ENCODE data around the gene MCRIP1. TPM values are rescaled to one million over a fixed set of nuclear protein-coding genes. Genes with fewer than 3 reads are reported as not detected.
A peak's percentile ranks its signal among the peaks of the same experiment; 100 is the strongest.

The MCRIP1 gene
- total and polyA plus RNA-seq, 4 donors = 16.6 to 42.0 (median 26.2) TPM

DNA sequence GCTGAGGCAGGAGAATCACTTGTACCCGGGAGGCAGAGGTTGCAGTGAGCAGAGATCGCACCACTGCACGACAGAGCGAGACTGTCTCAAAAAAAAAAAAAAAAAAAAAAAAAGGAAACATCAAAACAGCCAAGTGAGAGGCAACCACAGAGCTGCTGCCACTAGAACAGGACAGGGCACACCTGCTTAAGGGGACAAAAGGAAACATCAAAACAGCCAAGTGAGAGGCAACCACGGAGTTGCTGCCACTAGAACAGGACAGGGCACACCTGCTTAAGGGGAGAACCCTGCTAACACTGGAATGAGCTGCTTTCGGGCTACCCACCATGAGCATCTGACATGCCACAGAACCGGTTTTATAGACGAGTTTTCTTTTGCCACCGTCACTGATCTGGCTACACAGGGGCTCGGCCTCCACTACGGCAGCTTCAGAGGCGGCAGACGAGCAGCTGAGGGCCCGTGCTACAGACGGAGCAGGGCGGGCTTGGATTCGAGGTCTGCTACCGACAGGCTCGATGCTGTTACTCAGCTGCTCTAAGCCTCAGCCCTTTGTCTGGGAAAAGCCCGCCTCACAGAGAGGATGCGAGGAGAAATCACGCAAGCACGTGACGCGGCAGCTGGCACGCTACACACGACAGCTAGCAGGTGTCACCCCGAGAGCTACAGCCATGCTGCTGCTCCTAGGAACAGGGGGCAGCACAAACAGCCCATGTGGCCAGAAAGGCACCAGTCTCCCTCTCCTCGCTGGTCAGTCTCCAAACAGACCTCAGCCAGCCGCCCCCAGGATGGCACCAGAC is 25.3 kb upstream of the MCRIP1 start:
- TF ChIP-seq FOXA1 (IDR thresholded peaks at IDR 0.05) (no peak), RAD21 (IDR thresholded peaks at IDR 0.05) (no peak), FOXA2 (IDR thresholded peaks at IDR 0.05) (no peak), RXRA (IDR thresholded peaks at IDR 0.05) (no peak), TAF1 (conservative IDR thresholded peaks at IDR 0.05) (no peak), REST (IDR thresholded peaks at IDR 0.05) (no peak), GABPA (IDR thresholded peaks at IDR 0.05 in 1 of 2, conservative IDR thresholded peaks at IDR 0.05 in 1 of 2) (no peak), SP1 (IDR thresholded peaks at IDR 0.05) (no peak), YY1 (IDR thresholded peaks at IDR 0.05) (no peak), JUND (IDR thresholded peaks at IDR 0.05) (no peak), HNF4G (IDR thresholded peaks at IDR 0.05) (no peak), HNF4A (conservative IDR thresholded peaks at IDR 0.05) (no peak), ZBTB33 (IDR thresholded peaks at IDR 0.05) (no peak), EGR1 (IDR thresholded peaks at IDR 0.05; ENCODE audit: low read depth in 2 of 2) (no peak), NR2F2 (IDR thresholded peaks at IDR 0.05) (no peak)
- TF ChIP-seq, protein P1, sequence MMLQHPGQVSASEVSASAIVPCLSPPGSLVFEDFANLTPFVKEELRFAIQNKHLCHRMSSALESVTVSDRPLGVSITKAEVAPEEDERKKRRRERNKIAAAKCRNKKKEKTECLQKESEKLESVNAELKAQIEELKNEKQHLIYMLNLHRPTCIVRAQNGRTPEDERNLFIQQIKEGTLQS (IDR thresholded peaks at IDR 0.05) = no peak
- TF ChIP-seq, protein P2, sequence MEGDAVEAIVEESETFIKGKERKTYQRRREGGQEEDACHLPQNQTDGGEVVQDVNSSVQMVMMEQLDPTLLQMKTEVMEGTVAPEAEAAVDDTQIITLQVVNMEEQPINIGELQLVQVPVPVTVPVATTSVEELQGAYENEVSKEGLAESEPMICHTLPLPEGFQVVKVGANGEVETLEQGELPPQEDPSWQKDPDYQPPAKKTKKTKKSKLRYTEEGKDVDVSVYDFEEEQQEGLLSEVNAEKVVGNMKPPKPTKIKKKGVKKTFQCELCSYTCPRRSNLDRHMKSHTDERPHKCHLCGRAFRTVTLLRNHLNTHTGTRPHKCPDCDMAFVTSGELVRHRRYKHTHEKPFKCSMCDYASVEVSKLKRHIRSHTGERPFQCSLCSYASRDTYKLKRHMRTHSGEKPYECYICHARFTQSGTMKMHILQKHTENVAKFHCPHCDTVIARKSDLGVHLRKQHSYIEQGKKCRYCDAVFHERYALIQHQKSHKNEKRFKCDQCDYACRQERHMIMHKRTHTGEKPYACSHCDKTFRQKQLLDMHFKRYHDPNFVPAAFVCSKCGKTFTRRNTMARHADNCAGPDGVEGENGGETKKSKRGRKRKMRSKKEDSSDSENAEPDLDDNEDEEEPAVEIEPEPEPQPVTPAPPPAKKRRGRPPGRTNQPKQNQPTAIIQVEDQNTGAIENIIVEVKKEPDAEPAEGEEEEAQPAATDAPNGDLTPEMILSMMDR (IDR thresholded peaks at IDR 0.05; ENCODE audit: low read depth, low read length, missing input control) = no peak
- no peaks in the 10 kb centered on the region for H3K27me3 ChIP-seq (ENCODE audit: control insufficient read depth in 4 of 4, insufficient read depth in 4 of 4, low read length in 3 of 4)
- H3K4me3 ChIP-seq (ENCODE audit: low read depth in 1 of 3, low read length in 3 of 3) = peak overlapping the region; percentile 94
- peaks cover 4 to 48% (median 41%) of the 10 kb centered on the region in 4 donors for H3K4me1 ChIP-seq (ENCODE audit: control insufficient read depth in 4 of 4, insufficient read depth in 4 of 4, low read length in 3 of 4)
- peak overlapping the region in 1 of 2 donors; percentile 42 for H3K9ac ChIP-seq (ENCODE audit: low read depth in 1 of 2, low read length in 2 of 2)
- no peaks in the 10 kb centered on the region for H3K9me3 ChIP-seq (ENCODE audit: control insufficient read depth in 4 of 4, low read length in 3 of 4)
- H3K27ac ChIP-seq (ENCODE audit: low read depth in 1 of 2, low read length in 2 of 2) = peak overlapping the region; percentile 17 to 84
- no peak for DNase-seq (ENCODE audit: low spot score)
- WGBS = 62% methylated on average over 30 of the region's 30 CpGs
- H3K36me3 ChIP-seq (ENCODE audit: control insufficient read depth in 4 of 4, insufficient read depth in 3 of 4, low read depth in 1 of 4, low read length in 3 of 4) = peaks cover 15 to 26% (median 17%) of the 10 kb centered on the region in 4 donors

All from liver (tissue), 9 donors.